ENCODE results near the gene LIMS3.
"Not testable (repeated sequence)": the region's sequence is repeated elsewhere in the genome, so short reads cannot be mapped to it uniquely, and the experiment has no call there.

GRCh38 chr2:109966107-109966736 lies 67.7 kb downstream of the LIMS3 start:
- not testable (repeated sequence) for TF ChIP-seq POLR2AphosphoS5 (IDR thresholded peaks at IDR 0.05; ENCODE audit: low read depth, low read length); PAX5 (IDR thresholded peaks at IDR 0.05; ENCODE audit: insufficient read depth, low read length, severe bottlenecking); POLR2A (IDR thresholded peaks at IDR 0.05; ENCODE audit: low read depth, low read length); TAF1 (IDR thresholded peaks at IDR 0.05; ENCODE audit: low read depth, low read length)

Measured in GM12891 (cell line).